ENCODE results near the gene RNF113A.
"Not testable (repeated sequence)": the region's sequence is repeated elsewhere in the genome, so short reads cannot be mapped to it uniquely, and the experiment has no call there.

RNF113A gene

DNA sequence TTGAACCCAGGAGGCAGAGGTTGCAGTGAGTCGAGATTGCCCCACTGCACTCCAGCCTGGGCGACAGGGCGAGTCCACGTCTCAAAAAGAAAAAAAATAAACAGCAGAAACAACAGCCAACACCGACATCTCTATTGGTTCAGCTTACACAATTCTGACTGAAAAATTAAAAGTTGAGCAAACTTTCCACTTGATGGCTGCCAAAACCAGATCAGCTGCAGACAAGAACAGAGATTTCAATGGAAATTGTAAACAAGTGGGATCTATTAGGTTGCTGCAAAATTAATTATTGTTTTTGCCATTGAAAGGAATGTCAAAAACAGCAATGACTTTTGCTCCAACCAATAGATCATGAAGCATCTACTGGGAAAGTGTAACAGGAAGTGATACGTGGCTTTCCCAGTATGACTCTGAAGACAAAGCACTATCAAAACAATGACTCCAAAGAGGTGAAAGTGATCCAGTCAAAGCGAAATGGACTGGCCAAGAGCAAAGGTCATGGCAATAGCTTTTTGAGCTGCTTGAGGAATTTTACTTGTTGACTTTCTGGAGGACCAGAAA, 45.1 kb downstream of the RNF113A start:
- Histone ChIP-seq H3K36me3 (ENCODE audit: insufficient read depth, low read depth, low read length) (peaks cover 21% of the 10 kb centered on the region; the same call in 1 of the 2 replicates), H3K9ac (ENCODE audit: low read depth, low read length) (no peak overlapping the region; the same call in 1 of the 2 replicates), H3K4me3 (ENCODE audit: low read length) (no peak overlapping the region), H3K4me1 (ENCODE audit: insufficient read depth, low read length) (no peaks in the 10 kb centered on the region), H3K27ac (ENCODE audit: low read length) (no peak overlapping the region), H3K9me3 (ENCODE audit: insufficient read depth, low read depth, low read length) (no peaks in the 10 kb centered on the region), H3K27me3 (ENCODE audit: insufficient read depth, low read length) (no peaks in the 10 kb centered on the region)

- H3K4me1 ChIP-seq (ENCODE audit: insufficient read depth, low read length); H3K27me3 ChIP-seq (ENCODE audit: insufficient read depth, low read length); H3K27ac ChIP-seq (ENCODE audit: low read length); H3K36me3 ChIP-seq (ENCODE audit: insufficient read depth, low read depth, low read length); H3K4me3 ChIP-seq (ENCODE audit: low read length); H3K9ac ChIP-seq (ENCODE audit: low read depth, low read length); H3K9me3 ChIP-seq (ENCODE audit: insufficient read depth, low read depth, low read length): not testable (repeated sequence)
These were observed 47.3 kb downstream of the RNF113A start for GRCh38 chrX:119824221-119824620.

DNA sequence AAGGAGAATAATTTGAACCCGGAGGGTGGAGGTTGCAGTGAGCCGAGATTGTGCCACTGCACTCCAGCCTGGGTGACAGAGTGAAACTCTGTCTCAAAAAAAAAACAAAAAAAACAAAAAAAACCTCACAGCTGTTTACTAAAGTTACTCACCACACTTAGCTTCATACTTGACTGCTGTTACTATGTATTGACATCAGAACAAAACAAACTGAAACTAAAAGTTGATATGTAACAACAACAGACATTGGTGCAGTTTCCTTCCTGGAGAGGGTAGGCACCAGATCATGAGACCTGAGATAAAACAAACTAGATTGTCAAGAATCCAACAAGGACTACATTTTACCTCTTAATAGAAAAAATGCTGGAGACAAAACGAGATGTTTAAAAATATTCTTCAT, 49.8 kb downstream of the RNF113A start:
- not testable (repeated sequence) for H3K36me3 ChIP-seq (ENCODE audit: insufficient read depth, low read depth, low read length); H3K27ac ChIP-seq (ENCODE audit: low read length); H3K9ac ChIP-seq (ENCODE audit: low read depth, low read length); H3K9me3 ChIP-seq (ENCODE audit: insufficient read depth, low read depth, low read length); H3K27me3 ChIP-seq (ENCODE audit: insufficient read depth, low read length); H3K4me3 ChIP-seq (ENCODE audit: low read length); H3K4me1 ChIP-seq (ENCODE audit: insufficient read depth, low read length)

All from iPS-20b (cell line).